HEK293 (cell line): ENCODE data around the gene OR1L8.

Experiments used
- CTCF ChIA-PET: fragments of 350-600 bp; formaldehyde crosslinking; extraction: SDS; loops from one replicate; lab custom pipeline; 2021; ENCODE audit warnings: antibody characterized with exemption; lab: Yijun Ruan, JAX
- POLR2A ChIA-PET: fragments of 300-600 bp; formaldehyde crosslinking; extraction: SDS; loops from one replicate; lab custom pipeline; 2020; ENCODE audit warnings: antibody characterized with exemption, inconsistent platforms; lab: Yijun Ruan, JAX
- H3K27ac ChIP-seq: fragments of 200-500 bp; sonication (Bioruptor generic); 2 replicates; pipeline ENCODE4 v1.5.1; 2014; ENCODE audit warnings: low read depth, low read length, control low read depth, inconsistent platforms; ENCODE audit errors: extremely low read depth
- H3K36me3 ChIP-seq, 2 experiments: fragments of 200-500 bp in 1 of 2; sonication (Bioruptor generic) in 1 of 2; 1 replicate in 1 of 2; 2 replicates in 1 of 2; pipeline ENCODE4 v1.5.1; 2014 to 2017; ENCODE audit warnings: inconsistent platforms in 2 of 2, low read length in 2 of 2; ENCODE audit not compliant: control insufficient read depth in 2 of 2, insufficient read depth in 1 of 2
- H3K4me1 ChIP-seq: fragments of 200-500 bp; sonication (Bioruptor generic); 2 replicates; pipeline ENCODE4 v1.5.1; 2014; ENCODE audit warnings: mild to moderate bottlenecking, low read length, inconsistent platforms; ENCODE audit not compliant: control insufficient read depth, insufficient read depth
- H3K4me3 ChIP-seq: 2 replicates; pipeline ENCODE4 v1.5.1; 2011; ENCODE audit warnings: low read depth, mild to moderate bottlenecking, control low read depth, low read length, moderate library complexity
- H3K9me3 ChIP-seq: fragments of 200-500 bp; sonication (Bioruptor generic); 2 replicates; pipeline ENCODE4 v1.5.1; 2014; ENCODE audit warnings: low read depth, low read length, inconsistent platforms; ENCODE audit not compliant: control insufficient read depth, insufficient read depth
- AEBP2 ChIP-seq: fragments of 450-650 bp; formaldehyde crosslinking; IDR thresholded peaks from 2 replicates; pipeline ENCODE4 v1.5.1; 2016; ENCODE audit warnings: missing biosample characterization, missing genetic modification characterization, borderline replicate concordance
- BCL11B ChIP-seq: fragments of 450-650 bp; formaldehyde crosslinking; IDR thresholded peaks from 2 replicates; pipeline ENCODE4 v1.5.1; 2016; ENCODE audit warnings: low read depth, missing biosample characterization, missing genetic modification characterization
- GLIS1 ChIP-seq: fragments of 450-650 bp; formaldehyde crosslinking; IDR thresholded peaks from 2 replicates; pipeline ENCODE4 v1.5.1; 2016; ENCODE audit warnings: missing biosample characterization, missing genetic modification characterization
- MEIS1 ChIP-seq: sonication (generic); formaldehyde crosslinking; IDR thresholded peaks from 2 replicates; pipeline ENCODE4 v1.8.1; 2022; ENCODE audit warnings: missing genetic modification reagents, mild to moderate bottlenecking, borderline replicate concordance
- REPIN1 ChIP-seq: fragments of 450-650 bp; formaldehyde crosslinking; IDR thresholded peaks from 2 replicates; pipeline ENCODE4 v1.5.1; 2017; ENCODE audit warnings: missing biosample characterization, missing genetic modification characterization, low read depth
- SP3 ChIP-seq: fragments of 450-650 bp; formaldehyde crosslinking; IDR thresholded peaks from 2 replicates; pipeline ENCODE4 v1.5.1; 2016; ENCODE audit warnings: missing biosample characterization, missing genetic modification characterization
- ZBTB8A ChIP-seq: fragments of 450-650 bp; formaldehyde crosslinking; IDR thresholded peaks from 2 replicates; pipeline ENCODE4 v1.5.1; 2016; ENCODE audit warnings: missing biosample characterization, missing genetic modification characterization
- ZIC2 ChIP-seq: fragments of 450-650 bp; formaldehyde crosslinking; IDR thresholded peaks from 2 replicates; pipeline ENCODE4 v1.5.1; 2016; ENCODE audit warnings: missing biosample characterization, missing genetic modification characterization
- ZNF121 ChIP-seq: fragments of 450-650 bp; formaldehyde crosslinking; IDR thresholded peaks from 2 replicates; pipeline ENCODE4 v1.5.1; 2016; ENCODE audit warnings: missing biosample characterization, missing genetic modification characterization
- ZNF16 ChIP-seq: fragments of 450-650 bp; formaldehyde crosslinking; IDR thresholded peaks from 2 replicates; pipeline ENCODE4 v1.5.1; 2016; ENCODE audit warnings: low read depth, missing biosample characterization, missing genetic modification characterization
- ZNF184 ChIP-seq: fragments of 450-650 bp; IDR thresholded peaks from 2 replicates; pipeline ENCODE4 v1.5.1; 2018; ENCODE audit warnings: missing biosample characterization, mild to moderate bottlenecking, missing genetic modification characterization
- ZNF2 ChIP-seq: fragments of 450-650 bp; formaldehyde crosslinking; IDR thresholded peaks from 2 replicates; pipeline ENCODE4 v1.5.1; 2016; ENCODE audit warnings: missing biosample characterization, missing genetic modification characterization
- ZNF211 ChIP-seq: fragments of 450-650 bp; formaldehyde crosslinking; IDR thresholded peaks from 2 replicates; pipeline ENCODE4 v1.5.1; 2016; ENCODE audit warnings: low read depth, missing biosample characterization, missing genetic modification characterization
- ZNF26 ChIP-seq: fragments of 450-650 bp; formaldehyde crosslinking; IDR thresholded peaks from 2 replicates; pipeline ENCODE4 v1.5.1; 2016; ENCODE audit warnings: missing biosample characterization, missing genetic modification characterization
- ZNF311 ChIP-seq: fragments of 450-650 bp; formaldehyde crosslinking; IDR thresholded peaks from 2 replicates; pipeline ENCODE4 v1.5.1; 2017; ENCODE audit warnings: missing biosample characterization, missing genetic modification characterization, borderline replicate concordance
- ZNF48 ChIP-seq: fragments of 450-650 bp; formaldehyde crosslinking; IDR thresholded peaks from 2 replicates; pipeline ENCODE4 v1.5.1; 2016; ENCODE audit warnings: missing biosample characterization, missing genetic modification characterization
- ZNF560 ChIP-seq: fragments of 450-650 bp; formaldehyde crosslinking; IDR thresholded peaks from 2 replicates; pipeline ENCODE4 v1.5.1; 2017; ENCODE audit warnings: missing biosample characterization, missing genetic modification characterization, borderline replicate concordance
- ZNF561 ChIP-seq: fragments of 450-650 bp; IDR thresholded peaks from 2 replicates; pipeline ENCODE4 v1.5.1; 2018; ENCODE audit warnings: missing biosample characterization, missing genetic modification characterization, borderline replicate concordance
- ZNF580 ChIP-seq: fragments of 450-650 bp; formaldehyde crosslinking; IDR thresholded peaks from 2 replicates; pipeline ENCODE4 v1.5.1; 2016; ENCODE audit warnings: missing biosample characterization, missing genetic modification characterization
- ZNF624 ChIP-seq: fragments of 450-650 bp; formaldehyde crosslinking; IDR thresholded peaks from 2 replicates; pipeline ENCODE4 v1.5.1; 2017; ENCODE audit warnings: missing biosample characterization, missing genetic modification characterization
- ZNF658 ChIP-seq: fragments of 450-650 bp; formaldehyde crosslinking; IDR thresholded peaks from 2 replicates; pipeline ENCODE4; 2016; ENCODE audit warnings: missing biosample characterization, missing genetic modification characterization
- TF ChIP-seq, protein P1 (sequence below): fragments of 450-650 bp; formaldehyde crosslinking; IDR thresholded peaks from 2 replicates; pipeline ENCODE4 v1.5.1; 2016; ENCODE audit warnings: missing biosample characterization, missing genetic modification characterization
- TF ChIP-seq, protein P2 (sequence below): fragments of 450-650 bp; formaldehyde crosslinking; IDR thresholded peaks from 2 replicates; pipeline ENCODE4 v1.5.1; 2016; ENCODE audit warnings: missing biosample characterization, missing genetic modification characterization
- TF ChIP-seq, protein P3 (sequence below): fragments of 450-650 bp; formaldehyde crosslinking; IDR thresholded peaks from 2 replicates; pipeline ENCODE4 v1.5.1; 2016; ENCODE audit warnings: missing biosample characterization, missing genetic modification characterization
- TF ChIP-seq, protein P4 (sequence below): fragments of 450-650 bp; formaldehyde crosslinking; IDR thresholded peaks from 2 replicates; pipeline ENCODE4 v1.5.0; 2017; ENCODE audit warnings: missing biosample characterization, missing genetic modification characterization, borderline replicate concordance

OR1L8 gene

DNA sequence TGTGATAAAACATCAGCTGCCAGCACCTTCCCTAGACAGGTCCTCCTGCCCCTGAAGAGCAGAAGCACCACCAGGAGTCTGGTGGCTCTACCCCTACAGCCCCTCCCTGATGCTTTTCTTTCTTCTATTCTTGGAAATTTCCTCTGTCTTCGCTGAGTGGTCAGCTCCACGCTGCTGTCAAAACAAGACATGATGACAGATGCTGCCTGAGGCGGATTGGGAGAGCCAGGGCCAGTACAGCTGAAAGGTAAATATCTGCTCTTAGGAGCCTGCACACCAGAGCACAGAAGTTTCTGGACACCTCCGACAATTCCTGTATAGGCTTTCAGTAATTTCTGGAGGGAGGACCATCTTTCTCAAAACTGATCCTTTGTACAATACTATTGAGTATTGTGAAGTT lies 26.6 kb upstream of the OR1L8 start:
- CTCF ChIA-PET, result interaction anchor here (0.8 kb wide), 1 partner anchor 146 kb away, joined by 3 read pairs; no protein-coding TSS in a partner anchor
- Histone ChIP-seq H3K9me3 (no peaks in the 10 kb centered on the region), H3K27ac (no peak overlapping the region), H3K4me1 (no peaks in the 10 kb centered on the region)
- TF ChIP-seq ZNF184 (no peak), ZNF16 (no peak), ZNF561 (tag by site-specific recombination) (no peak), ZNF580 (no peak), REPIN1 (tag by site-specific recombination) (no peak), ZNF311 (tag by site-specific recombination) (no peak), MEIS1 (CRISPR knock-in tag) (no peak), ZNF48 (tag by site-specific recombination) (no peak), ZNF26 (tag by site-specific recombination) (no peak), ZNF624 (no peak)
- TF ChIP-seq, protein P1, sequence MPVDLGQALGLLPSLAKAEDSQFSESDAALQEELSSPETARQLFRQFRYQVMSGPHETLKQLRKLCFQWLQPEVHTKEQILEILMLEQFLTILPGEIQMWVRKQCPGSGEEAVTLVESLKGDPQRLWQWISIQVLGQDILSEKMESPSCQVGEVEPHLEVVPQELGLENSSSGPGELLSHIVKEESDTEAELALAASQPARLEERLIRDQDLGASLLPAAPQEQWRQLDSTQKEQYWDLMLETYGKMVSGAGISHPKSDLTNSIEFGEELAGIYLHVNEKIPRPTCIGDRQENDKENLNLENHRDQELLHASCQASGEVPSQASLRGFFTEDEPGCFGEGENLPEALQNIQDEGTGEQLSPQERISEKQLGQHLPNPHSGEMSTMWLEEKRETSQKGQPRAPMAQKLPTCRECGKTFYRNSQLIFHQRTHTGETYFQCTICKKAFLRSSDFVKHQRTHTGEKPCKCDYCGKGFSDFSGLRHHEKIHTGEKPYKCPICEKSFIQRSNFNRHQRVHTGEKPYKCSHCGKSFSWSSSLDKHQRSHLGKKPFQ, result no peak
- TF ChIP-seq, protein P2, sequence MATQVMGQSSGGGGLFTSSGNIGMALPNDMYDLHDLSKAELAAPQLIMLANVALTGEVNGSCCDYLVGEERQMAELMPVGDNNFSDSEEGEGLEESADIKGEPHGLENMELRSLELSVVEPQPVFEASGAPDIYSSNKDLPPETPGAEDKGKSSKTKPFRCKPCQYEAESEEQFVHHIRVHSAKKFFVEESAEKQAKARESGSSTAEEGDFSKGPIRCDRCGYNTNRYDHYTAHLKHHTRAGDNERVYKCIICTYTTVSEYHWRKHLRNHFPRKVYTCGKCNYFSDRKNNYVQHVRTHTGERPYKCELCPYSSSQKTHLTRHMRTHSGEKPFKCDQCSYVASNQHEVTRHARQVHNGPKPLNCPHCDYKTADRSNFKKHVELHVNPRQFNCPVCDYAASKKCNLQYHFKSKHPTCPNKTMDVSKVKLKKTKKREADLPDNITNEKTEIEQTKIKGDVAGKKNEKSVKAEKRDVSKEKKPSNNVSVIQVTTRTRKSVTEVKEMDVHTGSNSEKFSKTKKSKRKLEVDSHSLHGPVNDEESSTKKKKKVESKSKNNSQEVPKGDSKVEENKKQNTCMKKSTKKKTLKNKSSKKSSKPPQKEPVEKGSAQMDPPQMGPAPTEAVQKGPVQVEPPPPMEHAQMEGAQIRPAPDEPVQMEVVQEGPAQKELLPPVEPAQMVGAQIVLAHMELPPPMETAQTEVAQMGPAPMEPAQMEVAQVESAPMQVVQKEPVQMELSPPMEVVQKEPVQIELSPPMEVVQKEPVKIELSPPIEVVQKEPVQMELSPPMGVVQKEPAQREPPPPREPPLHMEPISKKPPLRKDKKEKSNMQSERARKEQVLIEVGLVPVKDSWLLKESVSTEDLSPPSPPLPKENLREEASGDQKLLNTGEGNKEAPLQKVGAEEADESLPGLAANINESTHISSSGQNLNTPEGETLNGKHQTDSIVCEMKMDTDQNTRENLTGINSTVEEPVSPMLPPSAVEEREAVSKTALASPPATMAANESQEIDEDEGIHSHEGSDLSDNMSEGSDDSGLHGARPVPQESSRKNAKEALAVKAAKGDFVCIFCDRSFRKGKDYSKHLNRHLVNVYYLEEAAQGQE (tag by site-specific recombination), result no peak
- TF ChIP-seq, all 188 proteins: peak for 0
- Histone ChIP-seq H3K36me3 (no peaks in the 10 kb centered on the region), H3K4me3 (no peak overlapping the region)
- POLR2A ChIA-PET, result no interaction called here

DNA sequence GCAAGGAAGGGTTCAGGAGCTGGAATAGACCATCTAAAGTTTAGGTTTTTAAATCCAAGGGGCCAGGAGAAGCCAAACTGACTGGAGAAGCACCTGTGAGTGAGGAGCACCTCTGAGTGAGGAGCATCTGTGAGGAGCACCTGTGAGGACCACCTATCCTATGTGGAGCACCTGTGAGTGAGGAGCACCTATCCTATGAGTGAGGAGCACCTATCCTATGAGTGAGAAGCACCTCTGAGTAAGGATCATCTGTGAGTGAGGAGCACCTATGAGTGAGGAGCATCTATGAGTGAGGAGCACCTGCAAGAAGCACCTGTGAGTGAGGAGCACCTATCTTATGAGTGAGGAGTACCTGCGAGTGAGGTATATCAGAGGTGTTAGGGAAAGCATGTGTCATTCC lies 23.4 kb upstream of the OR1L8 start:
- ChIA-PET CTCF (interaction anchor here (0.5 kb wide), 1 partner anchor 205 kb away, joined by 7 read pairs; no protein-coding TSS in a partner anchor), POLR2A (no interaction called here)
- Histone ChIP-seq H3K4me3 (no peak overlapping the region), H3K27ac (no peak overlapping the region), H3K9me3 (no peaks in the 10 kb centered on the region), H3K36me3 (no peaks in the 10 kb centered on the region), H3K4me1 (no peaks in the 10 kb centered on the region)
- TF ChIP-seq, protein P3, sequence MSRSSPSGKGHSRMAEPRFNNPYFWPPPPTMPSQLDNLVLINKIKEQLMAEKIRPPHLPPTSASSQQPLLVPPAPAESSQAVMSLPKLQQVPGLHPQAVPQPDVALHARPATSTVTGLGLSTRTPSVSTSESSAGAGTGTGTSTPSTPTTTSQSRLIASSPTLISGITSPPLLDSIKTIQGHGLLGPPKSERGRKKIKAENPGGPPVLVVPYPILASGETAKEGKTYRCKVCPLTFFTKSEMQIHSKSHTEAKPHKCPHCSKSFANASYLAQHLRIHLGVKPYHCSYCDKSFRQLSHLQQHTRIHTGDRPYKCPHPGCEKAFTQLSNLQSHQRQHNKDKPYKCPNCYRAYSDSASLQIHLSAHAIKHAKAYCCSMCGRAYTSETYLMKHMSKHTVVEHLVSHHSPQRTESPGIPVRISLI (tag by site-specific recombination), result no peak
- TF ChIP-seq BCL11B (tag by site-specific recombination), result no peak
- no peak for TF ChIP-seq ZNF211 (tag by site-specific recombination)
- TF ChIP-seq ZNF121 (tag by site-specific recombination), result no peak
- no peak for TF ChIP-seq ZBTB8A (tag by site-specific recombination)
- TF ChIP-seq ZNF658, result no peak
- TF ChIP-seq SP3 (tag by site-specific recombination), result no peak
- no peak for TF ChIP-seq ZNF560
- TF ChIP-seq GLIS1 (tag by site-specific recombination), result no peak
- no peak for TF ChIP-seq AEBP2 (tag by site-specific recombination)
- TF ChIP-seq ZIC2 (tag by site-specific recombination), result no peak
- TF ChIP-seq, protein P4, sequence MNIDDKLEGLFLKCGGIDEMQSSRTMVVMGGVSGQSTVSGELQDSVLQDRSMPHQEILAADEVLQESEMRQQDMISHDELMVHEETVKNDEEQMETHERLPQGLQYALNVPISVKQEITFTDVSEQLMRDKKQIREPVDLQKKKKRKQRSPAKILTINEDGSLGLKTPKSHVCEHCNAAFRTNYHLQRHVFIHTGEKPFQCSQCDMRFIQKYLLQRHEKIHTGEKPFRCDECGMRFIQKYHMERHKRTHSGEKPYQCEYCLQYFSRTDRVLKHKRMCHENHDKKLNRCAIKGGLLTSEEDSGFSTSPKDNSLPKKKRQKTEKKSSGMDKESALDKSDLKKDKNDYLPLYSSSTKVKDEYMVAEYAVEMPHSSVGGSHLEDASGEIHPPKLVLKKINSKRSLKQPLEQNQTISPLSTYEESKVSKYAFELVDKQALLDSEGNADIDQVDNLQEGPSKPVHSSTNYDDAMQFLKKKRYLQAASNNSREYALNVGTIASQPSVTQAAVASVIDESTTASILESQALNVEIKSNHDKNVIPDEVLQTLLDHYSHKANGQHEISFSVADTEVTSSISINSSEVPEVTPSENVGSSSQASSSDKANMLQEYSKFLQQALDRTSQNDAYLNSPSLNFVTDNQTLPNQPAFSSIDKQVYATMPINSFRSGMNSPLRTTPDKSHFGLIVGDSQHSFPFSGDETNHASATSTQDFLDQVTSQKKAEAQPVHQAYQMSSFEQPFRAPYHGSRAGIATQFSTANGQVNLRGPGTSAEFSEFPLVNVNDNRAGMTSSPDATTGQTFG (tag by site-specific recombination), result no peak
- no peak for TF ChIP-seq ZNF2
